ENCODE results near the gene ECHS1. TPM values are rescaled to one million over a fixed set of nuclear protein-coding genes. Genes with fewer than 3 reads are reported as not detected.

The ECHS1 gene
- total and polyA plus RNA-seq, 9 of the 15 experiments (the other 6 are each of a cell fraction or from before 2014, with no cell fraction given) = 16.6 to 100 (median 68.1) TPM

DNA sequence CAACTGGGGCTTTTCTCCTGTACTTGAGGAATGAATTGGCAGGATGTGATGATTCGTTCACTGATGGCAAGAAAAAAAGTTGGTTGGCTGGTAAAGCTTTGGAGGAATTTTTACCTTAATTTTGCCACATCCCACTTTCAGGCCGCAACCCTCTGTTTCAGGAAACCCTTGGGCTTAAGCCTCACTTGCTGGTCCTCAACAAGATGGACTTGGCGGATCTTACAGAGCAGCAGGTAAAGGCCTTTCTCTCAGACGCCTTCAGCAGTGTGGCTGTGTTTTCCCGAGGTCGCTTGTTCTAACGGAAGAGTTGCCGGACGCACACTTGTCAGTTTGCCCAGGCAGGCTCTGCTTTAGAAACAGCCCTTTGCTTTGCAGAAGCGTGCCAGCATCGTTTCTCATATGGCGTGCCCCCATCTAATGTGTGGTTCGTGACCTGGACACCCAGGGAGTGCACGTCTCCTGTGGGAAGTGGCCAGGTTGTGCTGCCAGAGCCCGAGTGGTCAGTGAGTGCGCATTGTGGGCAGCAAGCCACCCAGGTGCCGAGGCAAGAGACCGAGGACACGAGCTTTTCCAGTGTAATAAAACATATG is 23.0 kb upstream of the ECHS1 start (continued):
- TF ChIP-seq MAZ (CRISPR knock-in tag; conservative IDR thresholded peaks at IDR 0.05 in 1 of 2, IDR thresholded peaks at IDR 0.05 in 1 of 2) = no peak
- TF ChIP-seq NBN (IDR thresholded peaks at IDR 0.05; ENCODE audit: low read depth) = no peak
- no peak for TF ChIP-seq BRF1 (IDR thresholded peaks at IDR 0.05; ENCODE audit: borderline replicate concordance, extremely low read depth, insufficient read length)
- TF ChIP-seq ZNF282 (CRISPR knock-in tag; IDR thresholded peaks at IDR 0.05) = no peak
- TF ChIP-seq RUNX1 (IDR thresholded peaks at IDR 0.05; ENCODE audit: low read depth) = no peak
- TF ChIP-seq, protein P1, sequence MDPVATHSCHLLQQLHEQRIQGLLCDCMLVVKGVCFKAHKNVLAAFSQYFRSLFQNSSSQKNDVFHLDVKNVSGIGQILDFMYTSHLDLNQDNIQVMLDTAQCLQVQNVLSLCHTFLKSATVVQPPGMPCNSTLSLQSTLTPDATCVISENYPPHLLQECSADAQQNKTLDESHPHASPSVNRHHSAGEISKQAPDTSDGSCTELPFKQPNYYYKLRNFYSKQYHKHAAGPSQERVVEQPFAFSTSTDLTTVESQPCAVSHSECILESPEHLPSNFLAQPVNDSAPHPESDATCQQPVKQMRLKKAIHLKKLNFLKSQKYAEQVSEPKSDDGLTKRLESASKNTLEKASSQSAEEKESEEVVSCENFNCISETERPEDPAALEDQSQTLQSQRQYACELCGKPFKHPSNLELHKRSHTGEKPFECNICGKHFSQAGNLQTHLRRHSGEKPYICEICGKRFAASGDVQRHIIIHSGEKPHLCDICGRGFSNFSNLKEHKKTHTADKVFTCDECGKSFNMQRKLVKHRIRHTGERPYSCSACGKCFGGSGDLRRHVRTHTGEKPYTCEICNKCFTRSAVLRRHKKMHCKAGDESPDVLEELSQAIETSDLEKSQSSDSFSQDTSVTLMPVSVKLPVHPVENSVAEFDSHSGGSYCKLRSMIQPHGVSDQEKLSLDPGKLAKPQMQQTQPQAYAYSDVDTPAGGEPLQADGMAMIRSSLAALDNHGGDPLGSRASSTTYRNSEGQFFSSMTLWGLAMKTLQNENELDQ (CRISPR knock-in tag; IDR thresholded peaks at IDR 0.05; ENCODE audit: borderline replicate concordance) = no peak

DNA sequence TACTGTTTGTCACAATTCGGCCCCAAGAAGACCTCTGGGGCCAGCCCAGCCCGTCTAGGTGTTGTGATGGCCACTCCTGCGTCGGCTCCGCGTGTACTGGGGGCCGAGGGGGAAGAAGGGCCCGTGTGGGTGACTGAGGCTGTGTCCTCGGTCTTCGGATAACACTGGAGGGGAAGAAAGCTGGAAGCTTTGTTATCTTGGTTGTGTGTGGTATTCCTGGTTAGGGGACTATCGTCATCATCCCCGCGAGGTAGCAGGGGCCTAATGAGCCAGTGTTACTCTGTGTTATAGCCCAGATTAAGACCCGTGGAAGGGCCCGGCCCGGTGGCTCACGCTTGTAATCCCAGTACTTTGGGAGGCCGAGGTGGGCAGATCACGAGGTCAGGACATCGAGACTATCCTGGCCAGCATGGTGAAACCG is 21.7 kb upstream of the ECHS1 start:
- Histone ChIP-seq H3K4me3 (peak overlapping the region; percentile 66), H3K79me2 (ENCODE audit: control insufficient read depth, insufficient read depth, low read length) (peaks cover 20% of the 10 kb centered on the region), H3K9ac (ENCODE audit: insufficient read depth in 1 of 2, low read depth in 2 of 2, low read length in 2 of 2) (peak overlapping the region; percentile 90 to 99), H4K20me1 (replicated peaks; ENCODE audit: control insufficient read depth, insufficient read depth, low read length) (no peaks in the 10 kb centered on the region), H3K27me3 (ENCODE audit: control insufficient read depth in 2 of 2, insufficient read depth in 2 of 2, low read length in 2 of 2) (no peaks in the 10 kb centered on the region), H2AFZ (ENCODE audit: low read depth, low read length) (peak overlapping the region; percentile 63; the same call in 1 of the 2 replicates), H3K36me3 (ENCODE audit: control insufficient read depth, insufficient read depth, low read length) (peaks cover 32% of the 10 kb centered on the region; the same call in 1 of the 3 replicates), H3K4me2 (ENCODE audit: insufficient read depth, low read length) (peak overlapping the region; percentile 87), H3K9me3 (replicated peaks; ENCODE audit: control insufficient read depth, insufficient read depth, low read depth, low read length) (no peaks in the 10 kb centered on the region), H3K27ac (ENCODE audit: extremely low read depth, low read depth, low read length) (peak overlapping the region; percentile 98), H3K9me1 (ENCODE audit: control insufficient read depth, insufficient read depth, low read length) (no peaks in the 10 kb centered on the region), H3K4me1 (replicated peaks in 1 of 2; ENCODE audit: control insufficient read depth in 2 of 2, insufficient read depth in 2 of 2, low read length in 2 of 2) (peaks cover 17 to 55% of the 10 kb centered on the region in 2 experiments)
- in situ Hi-C loops (cut with MboI) (no loop called here), intact Hi-C loops (cut with micrococcal nuclease) (loop anchor here (5.0 to 10.0 kb wide), 2 partner anchors 38 to 70 kb away; partner anchors contain the start of gene FUOM)
- TSS peak; percentile 52 for BruUV-seq (replicated peaks)
- DNase-seq (ENCODE audit: extremely low read depth in 1 of 4, low spot score in 3 of 4) (peak; percentile 20 to 46 (median 25)), ATAC-seq (peak; percentile 46), FAIRE-seq (peak; percentile 72)
- WGBS (ENCODE audit: insufficient coverage, low coverage, missing lambda C conversion rate) = 2% methylated on average over 18 of the region's 21 CpGs
- TF ChIP-seq, protein P2, sequence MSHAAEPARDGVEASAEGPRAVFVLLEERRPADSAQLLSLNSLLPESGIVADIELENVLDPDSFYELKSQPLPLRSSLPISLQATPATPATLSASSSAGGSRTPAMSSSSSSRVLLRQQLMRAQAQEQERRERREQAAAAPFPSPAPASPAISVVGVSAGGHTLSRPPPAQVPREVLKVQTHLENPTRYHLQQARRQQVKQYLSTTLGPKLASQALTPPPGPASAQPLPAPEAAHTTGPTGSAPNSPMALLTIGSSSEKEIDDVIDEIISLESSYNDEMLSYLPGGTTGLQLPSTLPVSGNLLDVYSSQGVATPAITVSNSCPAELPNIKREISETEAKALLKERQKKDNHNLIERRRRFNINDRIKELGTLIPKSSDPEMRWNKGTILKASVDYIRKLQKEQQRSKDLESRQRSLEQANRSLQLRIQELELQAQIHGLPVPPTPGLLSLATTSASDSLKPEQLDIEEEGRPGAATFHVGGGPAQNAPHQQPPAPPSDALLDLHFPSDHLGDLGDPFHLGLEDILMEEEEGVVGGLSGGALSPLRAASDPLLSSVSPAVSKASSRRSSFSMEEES (CRISPR knock-in tag; IDR thresholded peaks at IDR 0.05) = 0 out of 2 replicates have a peak, but pooled peaks have one; percentile 30
- TF ChIP-seq ZFX (CRISPR knock-in tag; IDR thresholded peaks at IDR 0.05) (peak; percentile 8; the same call in 1 of the 2 replicates), CREM (IDR thresholded peaks at IDR 0.05; ENCODE audit: low read depth) (peak; percentile 17; the same call in 1 of the 2 replicates), RBM15 (IDR thresholded peaks at IDR 0.05; ENCODE audit: insufficient read depth, low read length) (no peak), CREB3 (tag; conservative IDR thresholded peaks at IDR 0.05; ENCODE audit: low read depth) (0 out of 2 replicates have a peak, but pooled peaks have one; percentile 21)
- TF ChIP-seq, protein P3, sequence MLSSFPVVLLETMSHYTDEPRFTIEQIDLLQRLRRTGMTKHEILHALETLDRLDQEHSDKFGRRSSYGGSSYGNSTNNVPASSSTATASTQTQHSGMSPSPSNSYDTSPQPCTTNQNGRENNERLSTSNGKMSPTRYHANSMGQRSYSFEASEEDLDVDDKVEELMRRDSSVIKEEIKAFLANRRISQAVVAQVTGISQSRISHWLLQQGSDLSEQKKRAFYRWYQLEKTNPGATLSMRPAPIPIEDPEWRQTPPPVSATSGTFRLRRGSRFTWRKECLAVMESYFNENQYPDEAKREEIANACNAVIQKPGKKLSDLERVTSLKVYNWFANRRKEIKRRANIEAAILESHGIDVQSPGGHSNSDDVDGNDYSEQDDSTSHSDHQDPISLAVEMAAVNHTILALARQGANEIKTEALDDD (IDR thresholded peaks at IDR 0.05) = peak; percentile 28; the same call in 1 of the 2 replicates
- CTCF ChIA-PET (ENCODE audit: low intra/inter-chr PET ratio) = no interaction called here
- POLR2A ChIA-PET = no interaction called here
